ENCODE data around the gene HIF1A. TPM values are rescaled to one million over a fixed set of nuclear protein-coding genes. Genes with fewer than 3 reads are reported as not detected.
A peak's percentile ranks its signal among the peaks of the same experiment; 100 is the strongest.

Gene HIF1A
- total RNA-seq, 1 donor from 2014 or later: 179 TPM

DNA sequence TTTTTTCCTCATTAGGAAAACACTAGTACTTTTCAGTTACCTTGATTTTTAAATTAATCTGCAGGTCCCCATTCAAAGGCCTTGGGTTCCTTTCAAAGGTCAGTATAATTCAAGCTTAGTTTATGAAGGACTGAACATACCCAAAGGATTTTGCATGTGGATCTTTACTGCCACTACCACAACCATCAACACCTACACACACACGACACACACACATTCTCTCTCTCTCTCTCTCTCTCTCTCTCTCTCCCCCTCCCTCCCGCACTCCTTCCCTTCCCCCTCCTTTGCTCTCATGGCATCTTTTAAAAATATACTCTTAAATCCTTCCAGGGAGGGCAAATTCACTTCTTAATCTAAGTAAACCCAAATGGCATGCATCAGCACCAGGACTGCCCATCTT, 28.8 kb downstream of the HIF1A start:
- intact Hi-C loops (cut with micrococcal nuclease): no loop called here
- TF ChIP-seq CTCF (IDR thresholded peaks at IDR 0.05): no peak
- Mint-ChIP-seq H3K27ac (no peak overlapping the region), H3K4me3 (no peak overlapping the region), H3K4me1 (peaks cover 75% of the 10 kb centered on the region), H3K27me3 (no peaks in the 10 kb centered on the region), H3K9me3 (no peaks in the 10 kb centered on the region), H3K36me3 (ENCODE audit: low read depth) (peaks cover 71% of the 10 kb centered on the region)
- ATAC-seq (ENCODE audit: low read depth): no peak
- POLR2A ChIA-PET: interaction anchor here (0.6 to 0.7 kb wide), 2 partner anchors 115 to 166 kb away, joined by 3 to 5 read pairs; no protein-coding TSS in a partner anchor
- no peak for DNase-seq
- CTCF ChIA-PET: no interaction called here

DNA sequence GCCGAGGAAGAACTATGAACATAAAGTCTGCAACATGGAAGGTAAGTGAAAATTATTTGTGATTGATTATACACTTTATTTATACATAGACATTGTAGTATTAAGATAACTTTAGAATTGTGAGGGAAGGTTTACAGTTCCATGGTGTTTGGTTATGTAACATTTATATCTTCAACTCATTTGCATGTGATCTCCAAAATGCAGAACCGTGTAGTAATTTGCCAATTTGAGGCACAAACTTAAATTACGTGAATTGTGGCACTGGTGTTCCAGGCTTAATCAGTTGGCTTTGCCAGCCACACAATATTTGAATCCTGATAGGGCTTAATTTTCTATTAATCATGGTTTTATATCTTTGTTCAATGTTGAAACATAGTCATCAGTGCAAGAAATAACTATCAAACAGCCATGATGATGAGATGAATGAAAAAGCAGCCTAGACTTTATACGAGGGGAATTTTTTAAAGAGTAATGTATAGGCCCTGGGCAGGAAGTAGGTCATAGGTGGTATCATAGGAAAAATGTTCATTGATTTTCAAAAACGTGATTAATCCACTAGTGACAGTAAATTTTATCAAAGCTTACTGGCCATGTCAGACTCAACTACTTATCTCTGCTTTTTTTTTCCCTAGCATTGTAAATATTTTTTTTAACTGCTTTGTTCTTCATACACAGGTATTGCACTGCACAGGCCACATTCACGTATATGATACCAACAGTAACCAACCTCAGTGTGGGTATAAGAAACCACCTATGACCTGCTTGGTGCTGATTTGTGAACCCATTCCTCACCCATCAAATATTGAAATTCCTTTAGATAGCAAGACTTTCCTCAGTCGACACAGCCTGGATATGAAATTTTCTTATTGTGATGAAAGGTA, 31.7 kb downstream of the HIF1A start:
- ATAC-seq (ENCODE audit: low read depth) (peak; percentile 31), DNase-seq (no peak)
- CTCF ChIA-PET: interaction anchor here (1.5 to 5.2 kb wide), 3 partner anchors 251 to 265 kb away, joined by 7 to 39 read pairs (median 7); no protein-coding TSS in a partner anchor
- H3K36me3 Mint-ChIP-seq (ENCODE audit: low read depth): peaks cover 89% of the 10 kb centered on the region
- TF ChIP-seq CTCF (IDR thresholded peaks at IDR 0.05): no peak
- no peak overlapping the region for H3K4me3 Mint-ChIP-seq
- no peaks in the 10 kb centered on the region for H3K9me3 Mint-ChIP-seq
- POLR2A ChIA-PET: interaction anchor here (0.6 to 1.9 kb wide), 6 partner anchors 17 to 249 kb away, joined by 3 to 6 read pairs (median 4); partner anchors contain the start of gene HIF1A
- intact Hi-C loops (cut with micrococcal nuclease): no loop called here
- peaks cover 65% of the 10 kb centered on the region for H3K4me1 Mint-ChIP-seq
- peak overlapping the region; percentile 73 for H3K27ac Mint-ChIP-seq
- no peaks in the 10 kb centered on the region for H3K27me3 Mint-ChIP-seq

DNA sequence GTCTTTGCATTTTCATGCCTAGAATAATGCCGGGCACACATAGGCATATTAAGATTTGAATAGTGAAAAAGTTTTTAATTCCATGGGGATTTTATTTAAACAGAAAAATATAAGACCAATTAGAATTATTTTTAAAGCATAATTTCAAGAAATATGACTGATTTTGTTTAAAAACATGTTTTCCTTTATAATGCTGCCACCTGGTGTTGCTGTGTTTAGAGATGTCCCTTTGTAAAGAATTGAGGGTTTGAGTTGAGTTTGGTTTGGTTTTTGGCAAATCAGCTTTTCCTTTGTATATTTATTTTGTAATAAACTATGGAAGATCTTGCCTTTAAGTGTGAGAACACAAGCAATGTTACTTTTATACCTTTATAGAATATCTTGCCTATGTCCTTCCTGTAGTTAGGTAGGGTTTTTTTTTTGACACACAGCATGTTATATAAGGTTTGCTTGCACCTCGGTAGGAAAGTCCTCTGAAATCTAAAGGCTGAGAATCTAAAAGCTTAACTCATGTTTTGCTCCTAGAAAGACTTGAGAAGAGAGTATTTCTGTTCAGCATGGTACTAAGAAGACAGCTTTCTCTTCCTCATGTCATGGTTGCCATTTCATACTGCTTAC, 35.6 kb downstream of the HIF1A start:
- Mint-ChIP-seq H3K27ac (peak overlapping the region; percentile 57), H3K36me3 (ENCODE audit: low read depth) (peaks cover 92% of the 10 kb centered on the region), H3K4me3 (no peak overlapping the region), H3K27me3 (no peaks in the 10 kb centered on the region), H3K4me1 (peaks cover 41% of the 10 kb centered on the region), H3K9me3 (no peaks in the 10 kb centered on the region)
- ChIA-PET CTCF (interaction anchor here (0.7 to 5.2 kb wide), 16 partner anchors 11 to 396 kb away, joined by 3 to 39 read pairs (median 4); no protein-coding TSS in a partner anchor), POLR2A (interaction anchor here (0.7 to 1.0 kb wide), 2 partner anchors 10 to 149 kb away, joined by 3 read pairs; no protein-coding TSS in a partner anchor)
- intact Hi-C loops (cut with micrococcal nuclease): loop anchor here (1.0 to 5.0 kb wide), 5 partner anchors 34 to 270 kb away; partner anchors contain the start of gene HIF1A
- TF ChIP-seq CTCF (IDR thresholded peaks at IDR 0.05): no peak
- DNase-seq (no peak), ATAC-seq (ENCODE audit: low read depth) (no peak)

GRCh38 chr14:61733972-61734371, 38.7 kb downstream of the HIF1A start:
- DNase-seq (no peak), ATAC-seq (ENCODE audit: low read depth) (no peak)
- ChIA-PET CTCF (interaction anchor here (1.2 to 1.8 kb wide), 2 partner anchors 103 to 273 kb away, joined by 4 to 7 read pairs; no protein-coding TSS in a partner anchor), POLR2A (interaction anchor here (0.8 kb wide), 1 partner anchor 264 kb away, joined by 3 read pairs; no protein-coding TSS in a partner anchor)
- Mint-ChIP-seq H3K36me3 (ENCODE audit: low read depth) (peaks cover 89% of the 10 kb centered on the region), H3K4me1 (peaks cover 28% of the 10 kb centered on the region), H3K4me3 (no peak overlapping the region), H3K9me3 (no peaks in the 10 kb centered on the region), H3K27ac (no peak overlapping the region), H3K27me3 (no peaks in the 10 kb centered on the region)
- intact Hi-C loops (cut with micrococcal nuclease): loop anchor here (5.0 kb wide), 1 partner anchor 37 kb away; the partner anchor contains the start of gene HIF1A
- no peak for TF ChIP-seq CTCF (IDR thresholded peaks at IDR 0.05)
